ENCODE measurements around the gene CCDC24. TPM values are rescaled to one million over a fixed set of nuclear protein-coding genes. Genes with fewer than 3 reads are reported as not detected.
A peak's percentile ranks its signal among the peaks of the same experiment; 100 is the strongest.

Gene CCDC24
- total and polyA plus RNA-seq, 9 of the 15 experiments (the other 6 are each of a cell fraction or from before 2014, with no cell fraction given): 0.31 to 4.5 (median 1.5) TPM

DNA sequence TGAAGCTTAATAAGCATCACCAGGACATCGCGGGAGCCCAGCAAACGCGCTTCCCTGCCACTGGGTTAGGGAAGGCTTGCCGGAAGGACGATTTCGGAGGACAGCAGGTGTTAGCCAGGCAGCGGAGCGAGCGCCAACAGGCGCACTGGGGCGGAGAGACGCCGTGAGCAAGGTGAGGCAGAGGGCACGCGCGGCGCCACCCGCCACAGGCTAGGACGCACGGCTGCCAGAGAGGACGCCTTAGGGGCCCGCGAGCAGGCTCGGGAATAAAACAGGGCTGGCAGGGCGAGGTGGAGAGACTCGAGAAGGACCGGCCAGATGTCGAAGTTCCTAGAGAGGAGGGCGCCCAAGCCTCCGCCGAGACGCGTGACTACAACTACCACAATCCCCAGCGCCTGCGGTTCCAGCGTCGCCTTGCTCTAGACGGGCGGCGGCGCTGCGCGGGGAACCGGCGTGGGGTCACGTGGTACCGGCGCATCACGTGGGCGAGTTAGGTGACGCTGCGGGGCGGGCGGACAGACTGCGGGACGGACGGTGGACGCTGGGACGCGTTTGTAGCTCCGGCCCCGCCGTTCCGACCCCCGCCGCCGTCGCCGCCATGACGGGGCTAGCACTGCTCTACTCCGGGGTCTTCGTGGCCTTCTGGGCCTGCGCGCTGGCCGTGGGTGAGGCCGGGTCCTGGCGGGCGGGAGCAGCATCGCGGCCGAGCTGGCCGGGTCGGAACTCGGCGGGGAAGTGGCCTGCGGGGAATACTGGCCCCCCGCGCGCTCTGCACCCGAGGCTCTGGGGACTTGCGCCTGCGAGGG is 16.8 kb upstream of the CCDC24 start, which contains the start of gene ATP6V0B (continued):
- TF ChIP-seq HOMEZ (CRISPR knock-in tag; IDR thresholded peaks at IDR 0.05): peak; percentile 33; the same call in 1 of the 2 replicates
- peak; percentile 30 for TF ChIP-seq MEIS2 (IDR thresholded peaks at IDR 0.05; ENCODE audit: partially characterized antibody)
- TF ChIP-seq ARID2 (IDR thresholded peaks at IDR 0.05): no peak
- no peak for TF ChIP-seq HNRNPUL1 (IDR thresholded peaks at IDR 0.05; ENCODE audit: low read length)
- no peak for TF ChIP-seq ZC3H8 (IDR thresholded peaks at IDR 0.05)
- TF ChIP-seq YBX1 (IDR thresholded peaks at IDR 0.05): no peak
- TF ChIP-seq FIP1L1 (IDR thresholded peaks at IDR 0.05; ENCODE audit: low read depth, low read length, poor library complexity, severe bottlenecking): peak; percentile 97
- no peak for TF ChIP-seq ZZZ3 (IDR thresholded peaks at IDR 0.05)
- TF ChIP-seq EP400 (IDR thresholded peaks at IDR 0.05): peak; percentile 88; the same call in 1 of the 2 replicates
- no peak for TF ChIP-seq ILF3 (IDR thresholded peaks at IDR 0.05; ENCODE audit: borderline replicate concordance)
- peak; percentile 72; the same call in 1 of the 2 replicates for TF ChIP-seq ZNF12 (CRISPR knock-in tag; IDR thresholded peaks at IDR 0.05)
- peak; percentile 74 to 94 for TF ChIP-seq MAZ (CRISPR knock-in tag; conservative IDR thresholded peaks at IDR 0.05 in 1 of 2, IDR thresholded peaks at IDR 0.05 in 1 of 2)
- TF ChIP-seq ZNF668 (CRISPR knock-in tag; IDR thresholded peaks at IDR 0.05): 0 out of 2 replicates have a peak, but pooled peaks have one; percentile 11
- peak; percentile 61 for TF ChIP-seq KDM5B (IDR thresholded peaks at IDR 0.05; ENCODE audit: insufficient replicate concordance, low read depth, low read length)
- TF ChIP-seq ZBTB40 (IDR thresholded peaks at IDR 0.05): peak; percentile 43
- no peak; the same call in 1 of the 2 replicates for TF ChIP-seq ZBTB40 (CRISPR knock-in tag; IDR thresholded peaks at IDR 0.05)
- TF ChIP-seq KLF1 (tag; IDR thresholded peaks at IDR 0.05): 0 out of 2 replicates have a peak, but pooled peaks have one; percentile 16
- 0 out of 2 replicates have a peak, but pooled peaks have one; percentile 51 for TF ChIP-seq ETV1 (tag; conservative IDR thresholded peaks at IDR 0.05; ENCODE audit: low read depth)
